Activated CD8-positive, alpha-beta memory T cell treated with anti-CD3 and anti-CD28 coated beads, Interleukin-2, amount 50 U/mL, for 4 hours (primary cell): Measurements from ENCODE around the gene DCLK3.

Experiments used
- DNase-seq: peaks from one replicate; pipeline ENCODE4 v3.0.0-alpha.2; 2020

Gene DCLK3

GRCh38 chr3:36707623-36708409 lies 56.5 kb downstream of the DCLK3 start:
- DNase-seq, result no peak

GRCh38 chr3:36705015-36705414 lies 59.3 kb downstream of the DCLK3 start:
- DNase-seq, result no peak

- DNase-seq, result no peak
Measured at GRCh38 chr3:36704280-36704679, 60.1 kb downstream of the DCLK3 start.

- DNase-seq, result no peak
Measured at GRCh38 chr3:36701249-36701572, 63.1 kb downstream of the DCLK3 start.

- DNase-seq, result no peak
Measured at GRCh38 chr3:36700537-36701248, 63.7 kb downstream of the DCLK3 start.

GRCh38 chr3:36698314-36698713 lies 66.0 kb downstream of the DCLK3 start:
- DNase-seq, result no peak

- DNase-seq, result no peak
Measured at GRCh38 chr3:36697229-36698001, 66.9 kb downstream of the DCLK3 start.

- no peak for DNase-seq
Measured at GRCh38 chr3:36696799-36697198, 67.6 kb downstream of the DCLK3 start.

- DNase-seq, result no peak
Measured at GRCh38 chr3:36695769-36696137, 68.6 kb downstream of the DCLK3 start.

GRCh38 chr3:36695113-36695768 lies 69.1 kb downstream of the DCLK3 start:
- no peak for DNase-seq

GRCh38 chr3:36693670-36694069 lies 70.7 kb downstream of the DCLK3 start:
- DNase-seq, result no peak

GRCh38 chr3:36689560-36689959 lies 74.8 kb downstream of the DCLK3 start:
- DNase-seq, result no peak

GRCh38 chr3:36688815-36689214 lies 75.5 kb downstream of the DCLK3 start:
- DNase-seq, result no peak

- no peak for DNase-seq
Measured at GRCh38 chr3:36686516-36686915, 77.8 kb downstream of the DCLK3 start.

- DNase-seq, result no peak
Measured at GRCh38 chr3:36681867-36682266, 82.5 kb downstream of the DCLK3 start.

GRCh38 chr3:36680952-36681351 lies 83.4 kb downstream of the DCLK3 start:
- no peak for DNase-seq

GRCh38 chr3:36679384-36680200 lies 84.8 kb downstream of the DCLK3 start:
- no peak for DNase-seq

GRCh38 chr3:36678216-36679013 lies 85.9 kb downstream of the DCLK3 start:
- no peak for DNase-seq

GRCh38 chr3:36677331-36678007 lies 86.9 kb downstream of the DCLK3 start:
- no peak for DNase-seq

GRCh38 chr3:36674816-36675215 lies 89.5 kb downstream of the DCLK3 start:
- DNase-seq, result no peak

- DNase-seq, result no peak
Measured at GRCh38 chr3:36669764-36670163, 94.6 kb downstream of the DCLK3 start.
